ENCODE measurements around the gene CAMKMT. TPM values are rescaled to one million over a fixed set of nuclear protein-coding genes. Genes with fewer than 3 reads are reported as not detected.
"Not testable (repeated sequence)": the region's sequence is repeated elsewhere in the genome, so short reads cannot be mapped to it uniquely, and the experiment has no call there.

CAMKMT gene
- total RNA-seq, 4 donors from 2014 or later, result 4.5 to 57.9 (median 15.4) TPM

DNA sequence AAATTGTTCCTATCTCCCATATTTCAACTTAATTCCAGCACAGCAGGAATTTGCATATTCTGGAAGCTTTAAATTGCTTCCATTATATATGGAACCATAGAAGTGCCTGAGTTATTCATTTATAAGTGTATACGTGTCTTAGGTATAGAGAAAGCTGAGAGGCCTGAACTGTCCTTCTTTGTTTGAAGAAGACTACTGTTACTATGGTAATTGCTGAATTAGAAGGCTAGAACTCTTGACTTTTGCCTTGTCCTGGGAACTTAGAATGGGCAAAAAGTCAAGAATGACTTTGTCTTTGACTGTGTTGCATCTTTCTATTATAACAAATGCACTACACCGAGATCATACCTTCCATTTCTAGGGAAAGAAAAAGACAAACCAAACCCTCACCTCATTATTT is 15.7 kb downstream of the CAMKMT start:
- H3K4me3 ChIP-seq, result no peak overlapping the region
- no peaks in the 10 kb centered on the region for H3K9me3 ChIP-seq
- H3K27ac ChIP-seq, result no peak overlapping the region
- TF ChIP-seq POLR2AphosphoS5 (IDR thresholded peaks at IDR 0.05), result no peak
- TF ChIP-seq EP300 (IDR thresholded peaks at IDR 0.05; ENCODE audit: low read depth), result no peak
- no peak for TF ChIP-seq POLR2A (IDR thresholded peaks at IDR 0.05)
- TF ChIP-seq, protein P1, sequence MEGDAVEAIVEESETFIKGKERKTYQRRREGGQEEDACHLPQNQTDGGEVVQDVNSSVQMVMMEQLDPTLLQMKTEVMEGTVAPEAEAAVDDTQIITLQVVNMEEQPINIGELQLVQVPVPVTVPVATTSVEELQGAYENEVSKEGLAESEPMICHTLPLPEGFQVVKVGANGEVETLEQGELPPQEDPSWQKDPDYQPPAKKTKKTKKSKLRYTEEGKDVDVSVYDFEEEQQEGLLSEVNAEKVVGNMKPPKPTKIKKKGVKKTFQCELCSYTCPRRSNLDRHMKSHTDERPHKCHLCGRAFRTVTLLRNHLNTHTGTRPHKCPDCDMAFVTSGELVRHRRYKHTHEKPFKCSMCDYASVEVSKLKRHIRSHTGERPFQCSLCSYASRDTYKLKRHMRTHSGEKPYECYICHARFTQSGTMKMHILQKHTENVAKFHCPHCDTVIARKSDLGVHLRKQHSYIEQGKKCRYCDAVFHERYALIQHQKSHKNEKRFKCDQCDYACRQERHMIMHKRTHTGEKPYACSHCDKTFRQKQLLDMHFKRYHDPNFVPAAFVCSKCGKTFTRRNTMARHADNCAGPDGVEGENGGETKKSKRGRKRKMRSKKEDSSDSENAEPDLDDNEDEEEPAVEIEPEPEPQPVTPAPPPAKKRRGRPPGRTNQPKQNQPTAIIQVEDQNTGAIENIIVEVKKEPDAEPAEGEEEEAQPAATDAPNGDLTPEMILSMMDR (IDR thresholded peaks at IDR 0.05), result no peak
- in situ Hi-C loops (cut with MboI; ENCODE audit: low pct_ligation_motif_present in 1 of 4, low pct_unique_long_range_greater_than_20kb in 1 of 4, low sequenced_read_pairs in 3 of 4), result loop anchor here in 1 of 4 donors (25.0 kb wide), 1 partner anchor 585 kb away; no protein-coding TSS in a partner anchor
- H3K27me3 ChIP-seq, result no peaks in the 10 kb centered on the region
- no peak for DNase-seq
- WGBS, 2 donors (ENCODE audit: low coverage in 1 of 2), result 95 to 100% methylated on average over 2 of the region's 2 CpGs
- H3K36me3 ChIP-seq, result no peaks in the 10 kb centered on the region
- no peaks in the 10 kb centered on the region for H3K4me1 ChIP-seq
- intact Hi-C loops (cut with DNase I; ENCODE audit: low total_unique reads), result no loop called here

DNA sequence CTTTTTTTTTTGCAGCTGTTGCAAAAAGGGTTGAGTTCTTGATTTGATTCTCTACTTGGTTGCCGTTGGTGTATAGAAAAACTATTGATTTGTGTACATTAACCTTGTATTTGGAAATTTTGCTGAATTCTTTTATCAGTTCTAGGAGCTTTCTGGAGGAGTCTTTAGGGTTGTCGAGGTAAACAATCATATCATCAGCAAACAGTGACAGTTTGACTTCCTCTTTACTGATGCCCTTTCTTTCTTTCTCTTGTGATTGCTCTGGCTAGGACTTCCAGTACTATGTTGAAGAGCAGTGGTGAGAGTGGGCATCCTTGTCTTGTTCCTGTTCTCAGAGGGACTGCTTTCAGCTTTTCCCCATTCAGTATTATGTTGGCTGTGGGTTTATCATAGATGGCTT is 23.5 kb downstream of the CAMKMT start:
- H3K36me3 ChIP-seq; H3K4me1 ChIP-seq; H3K27ac ChIP-seq; DNase-seq; H3K4me3 ChIP-seq; H3K9me3 ChIP-seq; H3K27me3 ChIP-seq; intact Hi-C loops (cut with DNase I; ENCODE audit: low total_unique reads): not testable (repeated sequence)
- 88 to 100% methylated on average over 1 to 2 of the region's 2 CpGs for WGBS, 2 donors (ENCODE audit: low coverage in 1 of 2)
- in situ Hi-C loops (cut with MboI; ENCODE audit: low pct_ligation_motif_present in 1 of 4, low pct_unique_long_range_greater_than_20kb in 1 of 4, low sequenced_read_pairs in 3 of 4), result loop anchor here in 1 of 4 donors (25.0 kb wide), 1 partner anchor 577 kb away; no protein-coding TSS in a partner anchor

DNA sequence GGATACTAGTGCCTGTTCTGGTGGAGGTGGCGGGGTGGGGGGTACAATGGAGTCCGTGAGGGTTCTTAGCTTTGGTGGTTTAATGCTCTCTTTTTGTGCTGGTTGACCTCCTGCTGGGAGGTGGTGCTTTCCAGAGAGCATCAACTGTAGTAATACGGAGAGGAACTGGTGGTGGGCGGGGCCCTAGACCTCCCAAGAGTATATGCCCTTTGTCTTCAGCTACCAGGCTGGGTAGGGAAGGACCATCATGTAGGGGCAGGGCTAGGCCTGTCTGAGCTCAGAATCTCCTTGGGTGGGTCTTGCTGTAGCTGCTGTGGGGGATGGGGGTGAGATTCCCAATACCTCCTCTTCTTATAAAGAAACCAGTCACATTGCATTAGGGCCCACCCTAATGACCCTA is 27.1 kb downstream of the CAMKMT start:
- Histone ChIP-seq H3K4me3 (no peak overlapping the region), H3K27me3 (no peaks in the 10 kb centered on the region), H3K9me3 (no peaks in the 10 kb centered on the region), H3K36me3 (no peaks in the 10 kb centered on the region), H3K4me1 (no peaks in the 10 kb centered on the region), H3K27ac (no peak overlapping the region)
- WGBS, 2 donors (ENCODE audit: low coverage in 1 of 2), result 74% methylated on average over 4 of the region's 4 CpGs; no CpG with 5 or more reads in 1 of the 2 donors
- DNase-seq, result no peak
- no peak for TF ChIP-seq EP300 (IDR thresholded peaks at IDR 0.05; ENCODE audit: low read depth)
- TF ChIP-seq, protein P1 (IDR thresholded peaks at IDR 0.05), result no peak
- TF ChIP-seq POLR2A (IDR thresholded peaks at IDR 0.05), result no peak
- no peak for TF ChIP-seq POLR2AphosphoS5 (IDR thresholded peaks at IDR 0.05)
- intact Hi-C loops (cut with DNase I; ENCODE audit: low total_unique reads) (no loop called here), in situ Hi-C loops (cut with MboI; ENCODE audit: low pct_ligation_motif_present in 1 of 4, low pct_unique_long_range_greater_than_20kb in 1 of 4, low sequenced_read_pairs in 3 of 4) (loop anchor here in 1 of 4 donors (25.0 kb wide), 1 partner anchor 573 kb away; no protein-coding TSS in a partner anchor)

DNA sequence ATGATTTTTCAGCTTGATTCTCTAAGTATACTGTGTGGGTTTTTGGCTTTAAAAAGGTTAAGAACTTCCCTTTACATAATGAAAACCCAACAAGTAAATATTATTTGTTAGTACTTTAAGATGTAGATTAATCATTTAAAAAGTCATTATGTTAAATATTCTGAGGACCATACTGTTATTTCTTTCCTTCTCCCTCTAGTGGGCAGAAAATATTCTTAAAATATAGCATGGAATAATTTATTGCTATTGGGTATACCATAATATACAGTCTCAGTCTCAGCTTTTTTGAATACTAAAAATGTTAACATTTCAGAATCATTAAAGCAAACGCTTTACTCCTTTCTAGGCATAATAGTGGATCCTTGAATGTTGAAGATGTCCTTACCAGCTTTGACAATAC is 28.1 kb downstream of the CAMKMT start:
- in situ Hi-C loops (cut with MboI; ENCODE audit: low pct_ligation_motif_present in 1 of 4, low pct_unique_long_range_greater_than_20kb in 1 of 4, low sequenced_read_pairs in 3 of 4), result loop anchor here in 1 of 4 donors (25.0 kb wide), 1 partner anchor 572 kb away; no protein-coding TSS in a partner anchor
- H3K27me3 ChIP-seq, result no peaks in the 10 kb centered on the region
- H3K27ac ChIP-seq, result no peak overlapping the region
- intact Hi-C loops (cut with DNase I; ENCODE audit: low total_unique reads), result no loop called here
- H3K36me3 ChIP-seq, result no peaks in the 10 kb centered on the region
- DNase-seq, result no peak
- no peak overlapping the region for H3K4me3 ChIP-seq
- TF ChIP-seq, protein P1 (IDR thresholded peaks at IDR 0.05), result peak in 1 of 5 experiments; percentile 20
- TF ChIP-seq POLR2A (IDR thresholded peaks at IDR 0.05), result no peak
- no peak for TF ChIP-seq EP300 (IDR thresholded peaks at IDR 0.05; ENCODE audit: low read depth)
- no peaks in the 10 kb centered on the region for H3K4me1 ChIP-seq
- WGBS, 2 donors (ENCODE audit: low coverage in 1 of 2), result 89 to 100% methylated on average over 1 of the region's 1 CpG
- no peaks in the 10 kb centered on the region for H3K9me3 ChIP-seq

Measured in transverse colon (tissue), 4 donors.